Middle frontal gyrus (tissue), 1 donor: ENCODE data around the gene CTNNA2.

ENCODE experiments used
- DNase-seq: peaks from one replicate; pipeline ENCODE4 v3.0.0-alpha.2; 2015; ENCODE audit warnings: low spot score; ENCODE audit errors: extremely low spot score

Gene CTNNA2

GRCh38 chr2:80464275-80464674 is 951.4 kb downstream of the CTNNA2 start:
- no peak for DNase-seq

GRCh38 chr2:80467262-80467811 is 954.5 kb downstream of the CTNNA2 start:
- no peak for DNase-seq

GRCh38 chr2:80469428-80469827 is 956.6 kb downstream of the CTNNA2 start:
- no peak for DNase-seq

GRCh38 chr2:80473069-80473468 is 960.2 kb downstream of the CTNNA2 start:
- no peak for DNase-seq

- DNase-seq: no peak
These were observed 960.9 kb downstream of the CTNNA2 start for GRCh38 chr2:80473796-80474195.

GRCh38 chr2:80475970-80476369 is 963.1 kb downstream of the CTNNA2 start:
- no peak for DNase-seq

- no peak for DNase-seq
These were observed 963.8 kb downstream of the CTNNA2 start for GRCh38 chr2:80476535-80477117.

- DNase-seq: no peak
These were observed 969.4 kb downstream of the CTNNA2 start for GRCh38 chr2:80482276-80482675.

GRCh38 chr2:80489717-80490116 is 976.9 kb downstream of the CTNNA2 start:
- no peak for DNase-seq

GRCh38 chr2:80490964-80491363 is 978.1 kb downstream of the CTNNA2 start:
- no peak for DNase-seq

GRCh38 chr2:80496346-80496745 is 983.5 kb downstream of the CTNNA2 start:
- no peak for DNase-seq

GRCh38 chr2:80496775-80497174 is 983.9 kb downstream of the CTNNA2 start:
- DNase-seq: no peak

- no peak for DNase-seq
These were observed 986.2 kb downstream of the CTNNA2 start for GRCh38 chr2:80499095-80499494.

- no peak for DNase-seq
These were observed 989.2 kb downstream of the CTNNA2 start for GRCh38 chr2:80501874-80502624.

- no peak for DNase-seq
These were observed 993.7 kb downstream of the CTNNA2 start for GRCh38 chr2:80506563-80506962.

- DNase-seq: no peak
These were observed 997.9 kb downstream of the CTNNA2 start for GRCh38 chr2:80510716-80511115.

- no peak for DNase-seq
These were observed 1003.1 kb downstream of the CTNNA2 start for GRCh38 chr2:80515964-80516363.

- no peak for DNase-seq
These were observed 1004.5 kb downstream of the CTNNA2 start for GRCh38 chr2:80517316-80517715.

GRCh38 chr2:80519121-80519643 is 1006.3 kb downstream of the CTNNA2 start:
- DNase-seq: no peak

GRCh38 chr2:80519699-80520291 is 1006.9 kb downstream of the CTNNA2 start:
- peak; percentile 19 for DNase-seq

GRCh38 chr2:80525152-80525551 is 1012.3 kb downstream of the CTNNA2 start:
- no peak for DNase-seq

GRCh38 chr2:80527119-80527518 is 1014.3 kb downstream of the CTNNA2 start:
- no peak for DNase-seq
